Prostate gland (tissue), 2 donors: ENCODE results near the gene DPYSL3. TPM values are rescaled to one million over a fixed set of nuclear protein-coding genes. Genes with fewer than 3 reads are reported as not detected.

ENCODE experiments used
- DNase-seq: peaks from one replicate; pipeline ENCODE4 v3.0.0-alpha.2; 2019; ENCODE audit warnings: low spot score
- H3K27ac ChIP-seq, 2 donors: fragments of 200-600 bp; sonication (generic); 2 replicates each; pipeline ENCODE4 v1.5.1; 2017 to 2019
- H3K27me3 ChIP-seq: fragments of 200-600 bp; sonication (generic); replicated peaks from 2 replicates; pipeline ENCODE4 v1.5.1; 2019; ENCODE audit not compliant: insufficient read depth
- H3K36me3 ChIP-seq, 2 donors: fragments of 200-600 bp; sonication (generic); 1 replicate in 1 of 2; 2 replicates in 1 of 2; pipeline versions ENCODE4 v1.5.1 to v1.8.1; 2017 to 2019
- H3K4me1 ChIP-seq: fragments of 200-600 bp; sonication (generic); replicated peaks from 2 replicates; pipeline ENCODE4 v1.5.1; 2019
- H3K4me3 ChIP-seq, 2 donors: fragments of 200-600 bp; sonication (generic); 2 replicates each; pipeline ENCODE4 v1.5.1; 2017 to 2019
- H3K9me3 ChIP-seq: fragments of 200-600 bp; sonication (generic); 2 replicates; pipeline ENCODE4 v1.5.1; 2017
- CTCF ChIP-seq, 4 experiments: fragments of 200-600 bp in 2 of 4; fragments of 450-650 bp in 2 of 4; sonication (generic) in 2 of 4; IDR thresholded peaks; 1 replicate in 3 of 4; 2 replicates in 1 of 4; pipeline ENCODE4 v1.5.1; 2016 to 2019; ENCODE audit warnings: antibody characterized with exemption in 4 of 4, mild to moderate bottlenecking in 2 of 4, moderate library complexity in 2 of 4
- POLR2A ChIP-seq: fragments of 450-650 bp; IDR thresholded peaks from one replicate; pipeline ENCODE4 v1.6.1; 2016; ENCODE audit warnings: antibody characterized with exemption, mild to moderate bottlenecking
- POLR2AphosphoS5 ChIP-seq: sonication (generic); formaldehyde crosslinking; IDR thresholded peaks from one replicate; pipeline ENCODE4 v1.6.1; 2017; ENCODE audit warnings: antibody characterized with exemption
- WGBS: methylation state at CpG from one replicate; pipeline ENCODE4 v1.1.5; 2018; 5-methylcytosine and 5-hydroxymethylcytosine counted together
- intact Hi-C: fragments of 100-400 bp; cut with DNase I; formaldehyde crosslinking; loops from one replicate; pipeline ENCODE4 v1.14.2; 2022
- total RNA-seq, 2 donors: library from RNA; depleted of rRNA; stranded (reverse); fragments of >200 nt; gene quantifications; one replicate each; pipeline ENCODE4 v1.1.0, GENCODE V29; 2016

Gene DPYSL3
- total RNA-seq, 2 donors from 2014 or later = 113 to 126 TPM

GRCh38 chr5:147481376-147481775, 28.5 kb downstream of the DPYSL3 start:
- no peak for DNase-seq
- H3K4me1 ChIP-seq = no peaks in the 10 kb centered on the region
- no peaks in the 10 kb centered on the region for H3K9me3 ChIP-seq
- no peak overlapping the region for H3K27ac ChIP-seq
- no peak overlapping the region for H3K4me3 ChIP-seq
- H3K27me3 ChIP-seq = no peaks in the 10 kb centered on the region
- intact Hi-C loops = no loop called here
- no peak for TF ChIP-seq CTCF (IDR thresholded peaks at IDR 0.05)
- no peak for TF ChIP-seq POLR2AphosphoS5
- no peak for TF ChIP-seq POLR2A
- 90% methylated on average over 1 of the region's 1 CpG for WGBS
- no peaks in the 10 kb centered on the region for H3K36me3 ChIP-seq

GRCh38 chr5:147479949-147480348, 29.9 kb downstream of the DPYSL3 start:
- TF ChIP-seq CTCF (IDR thresholded peaks at IDR 0.05) (no peak), POLR2A (no peak), POLR2AphosphoS5 (peak; percentile 17)
- 27% methylated on average over 6 of the region's 6 CpGs for WGBS
- H3K9me3 ChIP-seq = no peaks in the 10 kb centered on the region
- H3K4me1 ChIP-seq = no peaks in the 10 kb centered on the region
- intact Hi-C loops = no loop called here
- no peaks in the 10 kb centered on the region for H3K27me3 ChIP-seq
- H3K4me3 ChIP-seq = no peak overlapping the region
- peak; percentile 11 for DNase-seq
- no peaks in the 10 kb centered on the region for H3K36me3 ChIP-seq
- H3K27ac ChIP-seq = no peak overlapping the region

- no peaks in the 10 kb centered on the region for H3K4me1 ChIP-seq
- no peak for DNase-seq
- no peak overlapping the region for H3K27ac ChIP-seq
- TF ChIP-seq CTCF (IDR thresholded peaks at IDR 0.05) (no peak), POLR2A (no peak), POLR2AphosphoS5 (no peak)
- intact Hi-C loops = no loop called here
- no peaks in the 10 kb centered on the region for H3K9me3 ChIP-seq
- no peaks in the 10 kb centered on the region for H3K36me3 ChIP-seq
- H3K27me3 ChIP-seq = no peaks in the 10 kb centered on the region
- H3K4me3 ChIP-seq = no peak overlapping the region
Observed at GRCh38 chr5:147479444-147479843, 30.4 kb downstream of the DPYSL3 start.

- TF ChIP-seq CTCF (IDR thresholded peaks at IDR 0.05) = no peak
- no peak for TF ChIP-seq POLR2A
- TF ChIP-seq POLR2AphosphoS5 = no peak
- no peaks in the 10 kb centered on the region for H3K9me3 ChIP-seq
- no peaks in the 10 kb centered on the region for H3K27me3 ChIP-seq
- H3K27ac ChIP-seq = no peak overlapping the region
- 91% methylated on average over 1 of the region's 1 CpG for WGBS
- H3K4me1 ChIP-seq = no peaks in the 10 kb centered on the region
- no peaks in the 10 kb centered on the region for H3K36me3 ChIP-seq
- no peak overlapping the region for H3K4me3 ChIP-seq
- DNase-seq = no peak
- intact Hi-C loops = no loop called here
Observed at GRCh38 chr5:147474140-147474539, 35.7 kb downstream of the DPYSL3 start.

GRCh38 chr5:147472664-147473475, 37.0 kb downstream of the DPYSL3 start:
- TF ChIP-seq POLR2AphosphoS5 (no peak), POLR2A (no peak), CTCF (IDR thresholded peaks at IDR 0.05) (no peak)
- intact Hi-C loops = no loop called here
- H3K27ac ChIP-seq = no peak overlapping the region
- 27% methylated on average over 4 of the region's 4 CpGs for WGBS
- no peak for DNase-seq
- no peak overlapping the region for H3K4me3 ChIP-seq
- H3K36me3 ChIP-seq = no peaks in the 10 kb centered on the region
- H3K4me1 ChIP-seq = no peaks in the 10 kb centered on the region
- no peaks in the 10 kb centered on the region for H3K9me3 ChIP-seq
- H3K27me3 ChIP-seq = no peaks in the 10 kb centered on the region
